K562 (cell line): ENCODE measurements around the gene ASB7. TPM values are rescaled to one million over a fixed set of nuclear protein-coding genes. Genes with fewer than 3 reads are reported as not detected.
A peak's percentile ranks its signal among the peaks of the same experiment; 100 is the strongest.

Source experiments
- ATAC-seq: fragments of 200-7000 bp; cut with Tn5 transposase; 3 replicates; pipeline ENCODE4 v1.9.1; 2020; ENCODE audit warnings: moderate library complexity
- BruUV-seq: library from RNA; stranded (reverse); fragments of 400-500 nt; replicated peaks from 2 replicates; lab custom pipeline; 2021; lab: Mats Ljungman, UMichigan
- CTCF ChIA-PET: fragments of 300-600 bp; formaldehyde crosslinking; extraction: SDS; loops from one replicate; lab custom pipeline; 2021; ENCODE audit warnings: low intra/inter-chr PET ratio; lab: Yijun Ruan, JAX
- POLR2A ChIA-PET: fragments of 300-600, 350-650 bp; sonication (Branson Sonifier 250); formaldehyde crosslinking; extraction: SDS; loops from one replicate; lab custom pipeline; 2021; ENCODE audit warnings: antibody characterized with exemption, inconsistent platforms; lab: Yijun Ruan, JAX
- DNase-seq, 4 experiments: peaks; one replicate each; pipeline versions ENCODE4 v3.0.0 to v3.0.0-alpha.2; 2011 to 2018; ENCODE audit warnings: low spot score in 3 of 4, mixed read lengths in 3 of 4; ENCODE audit errors: extremely low read depth in 1 of 4
- FAIRE-seq: peaks from 2 replicates; lab custom pipeline; 2011; peaks lifted over from hg19 to GRCh38; lab: Jason Lieb, UNC
- H2AFZ ChIP-seq: 2 replicates; pipeline ENCODE4 v1.6.0; 2011; ENCODE audit warnings: low read depth, low read length, control low read depth, inconsistent platforms
- H3K27ac ChIP-seq: fragments of 200-600 bp; 3 replicates; pipeline ENCODE4 v1.8.0; 2011; ENCODE audit warnings: low read depth, mild to moderate bottlenecking, control low read depth, inconsistent platforms, low read length, moderate library complexity, mixed read lengths; ENCODE audit errors: extremely low read depth
- H3K27me3 ChIP-seq, 2 experiments: fragments of 300-600 bp in 1 of 2; 2 replicates in 1 of 2; 3 replicates in 1 of 2; pipeline versions ENCODE4 v1.6.0 to v1.8.0; 2011; ENCODE audit warnings: inconsistent platforms in 2 of 2, low read length in 2 of 2, mild to moderate bottlenecking in 1 of 2, mixed read lengths in 1 of 2, moderate library complexity in 1 of 2; ENCODE audit not compliant: control insufficient read depth in 2 of 2, insufficient read depth in 2 of 2
- H3K36me3 ChIP-seq: fragments of 300-600 bp; 3 replicates; pipeline ENCODE4 v1.8.0; 2011; ENCODE audit warnings: mild to moderate bottlenecking, low read length, inconsistent platforms; ENCODE audit not compliant: control insufficient read depth, insufficient read depth
- H3K4me1 ChIP-seq, 2 experiments: fragments of 200-600 bp in 1 of 2; replicated peaks in 1 of 2; 2 replicates in 1 of 2; 3 replicates in 1 of 2; pipeline versions ENCODE4 v1.5.1 to v1.8.0; 2011; ENCODE audit warnings: inconsistent platforms in 2 of 2, low read length in 2 of 2, mild to moderate bottlenecking in 1 of 2, mixed read lengths in 1 of 2, moderate library complexity in 1 of 2; ENCODE audit not compliant: control insufficient read depth in 2 of 2, insufficient read depth in 2 of 2
- H3K4me2 ChIP-seq: 2 replicates; pipeline ENCODE4 v1.6.1; 2011; ENCODE audit warnings: low read length, control low read depth, inconsistent platforms, mixed read lengths; ENCODE audit not compliant: insufficient read depth
- H3K4me3 ChIP-seq: fragments of 200-600 bp; sonication (generic), shearing (Covaris generic); 2 replicates; pipeline ENCODE4 v1.5.1; 2016; ENCODE audit warnings: control low read depth, inconsistent platforms
- H3K79me2 ChIP-seq: fragments of 200-600 bp; 3 replicates; pipeline ENCODE4 v1.8.0; 2011; ENCODE audit warnings: low read length, inconsistent platforms; ENCODE audit not compliant: control insufficient read depth, insufficient read depth
- H3K9ac ChIP-seq, 2 experiments: 2 replicates each; pipeline versions ENCODE4 v1.6.0 to v1.6.1; 2011; ENCODE audit warnings: low read depth in 2 of 2, low read length in 2 of 2, control low read depth in 1 of 2, inconsistent platforms in 1 of 2, mild to moderate bottlenecking in 1 of 2, mixed read lengths in 1 of 2; ENCODE audit not compliant: insufficient read depth in 1 of 2
- H3K9me1 ChIP-seq: one replicate; pipeline ENCODE4 v1.6.0; 2011; ENCODE audit warnings: inconsistent platforms, mild to moderate bottlenecking, low read length, moderate library complexity; ENCODE audit not compliant: control insufficient read depth, insufficient read depth
- H3K9me3 ChIP-seq: replicated peaks from 2 replicates; pipeline ENCODE4 v1.5.1; 2011; ENCODE audit warnings: low read depth, low read length, inconsistent platforms; ENCODE audit not compliant: control insufficient read depth, insufficient read depth
- H4K20me1 ChIP-seq: replicated peaks from 2 replicates; pipeline ENCODE4 v1.6.1; 2011; ENCODE audit warnings: low read length, inconsistent platforms, mixed read lengths; ENCODE audit not compliant: control insufficient read depth, insufficient read depth
- BHLHE40 ChIP-seq: IDR thresholded peaks from 2 replicates; pipeline ENCODE4 v1.6.1; 2011; ENCODE audit warnings: low read length, improper control_type of control experiment
- DACH1 ChIP-seq: fragments of 450-650 bp; IDR thresholded peaks from 2 replicates; pipeline ENCODE4 v1.6.1; 2018; ENCODE audit not compliant: partially characterized antibody
- MAZ ChIP-seq, 2 experiments: fragments of 450-650 bp in 1 of 2; sonication (generic) in 1 of 2; formaldehyde crosslinking; IDR thresholded peaks in 1 of 2; conservative IDR thresholded peaks in 1 of 2; 2 replicates each; pipeline versions ENCODE4 v1.4.0 to v1.5.0; 2020; ENCODE audit warnings: mild to moderate bottlenecking in 1 of 2, missing genetic modification reagents in 1 of 2
- SIN3B ChIP-seq: fragments of 450-650 bp; IDR thresholded peaks from 2 replicates; pipeline ENCODE4 v1.6.1; 2017; ENCODE audit warnings: low read depth, mild to moderate bottlenecking, moderate library complexity
- TFAP4 ChIP-seq: sonication (generic); formaldehyde crosslinking; IDR thresholded peaks from 2 replicates; pipeline ENCODE4 v1.8.0; 2022; ENCODE audit warnings: missing genetic modification reagents, mild to moderate bottlenecking, moderate library complexity, borderline replicate concordance
- TSHZ1 ChIP-seq: fragments of 250-450 bp; sonication (Bioruptor Pico); IDR thresholded peaks from 2 replicates; pipeline ENCODE4 v1.4.0; 2020; ENCODE audit warnings: mild to moderate bottlenecking, moderate library complexity
- ZFP36 ChIP-seq: fragments of 150-350 bp; IDR thresholded peaks from 2 replicates; pipeline ENCODE4 v1.6.1; 2018; ENCODE audit warnings: low read length, low read depth; ENCODE audit not compliant: partially characterized antibody
- ZNF76 ChIP-seq: fragments of 250-450 bp; sonication (Bioruptor Pico); IDR thresholded peaks from 2 replicates; pipeline ENCODE4 v1.4.0; 2020; ENCODE audit warnings: mild to moderate bottlenecking, moderate library complexity, borderline replicate concordance
- ZNF766 ChIP-seq: fragments of 200-800 bp; sonication (Bioruptor generic); conservative IDR thresholded peaks from 2 replicates; pipeline ENCODE4 v1.6.1; 2016; ENCODE audit warnings: missing genetic modification characterization, missing compliant biosample characterization
- ZNF780A ChIP-seq: fragments of 250-450 bp; sonication (Bioruptor Pico); IDR thresholded peaks from 2 replicates; pipeline ENCODE4 v1.5.0; 2021; ENCODE audit warnings: mild to moderate bottlenecking
- WGBS: fragments of 100-300 bp; shearing (Covaris generic); methylation state at CpG from one replicate; pipeline ENCODE4 v1.1.6; 2016; ENCODE audit warnings: low coverage, mixed read lengths; ENCODE audit not compliant: insufficient coverage; ENCODE audit errors: missing lambda C conversion rate; 5-methylcytosine and 5-hydroxymethylcytosine counted together
- in situ Hi-C: fragments of 300-500 bp; cut with MboI; formaldehyde crosslinking; loops from 4 replicates; pipeline ENCODE4 v1.15.0; 2018; ENCODE audit warnings: inconsistent platforms, mixed read lengths
- intact Hi-C: fragments of 100-400 bp; cut with micrococcal nuclease; formaldehyde crosslinking; loops from 2 replicates; pipeline ENCODE4 v1.14.2; 2022
- polyA plus RNA-seq, 8 experiments: library from polyadenylated mRNA; depleted of rRNA in 4 of 8; stranded (reverse) in 5 of 8; unstranded in 3 of 8; fragments of >200 nt; fragmentation: Nextera tagmentation in 2 of 8; fragmentation: Illumina TruSeq in 1 of 8; extraction: Ambion mirVana in 2 of 8; extraction: Trizol in 1 of 8; gene quantifications; 2 replicates each; pipeline versions ENCODE4 v1.2.1 to v1.2.3, GENCODE V29; 2011 to 2014; ENCODE audit warnings: inconsistent platforms in 1 of 8, missing spikeins in 1 of 8
- total RNA-seq, 7 experiments: library from RNA; depleted of rRNA in 6 of 7; stranded (reverse); fragments of >200 nt in 6 of 7; fragmentation: Illumina TruSeq in 2 of 7; extraction: Trizol in 2 of 7; gene quantifications; 2 replicates each; pipeline versions ENCODE4 v1.2.1 to v1.2.3, GENCODE V29; 2011 to 2021; ENCODE audit warnings: low replicate concordance in 1 of 7

Gene ASB7
- total and polyA plus RNA-seq, 9 of the 15 experiments (the other 6 are each of a cell fraction or from before 2014, with no cell fraction given) = 1.8 to 10.1 (median 6.8) TPM

- TF ChIP-seq TFAP4 (CRISPR knock-in tag) (no peak), BHLHE40 (no peak), ZNF780A (CRISPR knock-in tag) (no peak), ZNF76 (CRISPR knock-in tag) (no peak), ZNF766 (CRISPR knock-in tag) (no peak), DACH1 (no peak), MAZ (CRISPR knock-in tag; conservative IDR thresholded peaks at IDR 0.05 in 1 of 2, IDR thresholded peaks at IDR 0.05 in 1 of 2) (no peak)
Measured at GRCh38 chr15:100580414-100580813, 22.0 kb upstream of the ASB7 start (continued).

- no TSS peak for BruUV-seq
- intact Hi-C loops = no loop called here
- Histone ChIP-seq H3K27ac (no peak overlapping the region), H3K79me2 (peaks cover 92% of the 10 kb centered on the region), H3K36me3 (peaks cover 32% of the 10 kb centered on the region; the same call in 1 of the 3 replicates), H4K20me1 (no peaks in the 10 kb centered on the region), H3K4me3 (no peak overlapping the region), H3K9me3 (no peaks in the 10 kb centered on the region), H3K4me2 (no peak overlapping the region), H3K9me1 (no peaks in the 10 kb centered on the region), H3K4me1 (peaks cover 0 to 4% of the 10 kb centered on the region in 2 experiments; a peak in 1 of 5 replicates), H3K9ac (no peak overlapping the region), H2AFZ (no peak overlapping the region), H3K27me3 (no peaks in the 10 kb centered on the region)
- peak; percentile 65 for TF ChIP-seq ZFP36
- TF ChIP-seq TSHZ1 = no peak
- no peak for TF ChIP-seq SIN3B
- FAIRE-seq (peak; percentile 11), ATAC-seq (no peak), DNase-seq (peak in 1 of 4 experiments; percentile 11)
- CTCF ChIA-PET = no interaction called here
- in situ Hi-C loops = no loop called here
- 75% methylated on average over 1 of the region's 1 CpG for WGBS
- POLR2A ChIA-PET = interaction anchor here (0.6 to 0.9 kb wide), 2 partner anchors 8 to 9 kb away, joined by 3 to 4 read pairs; no protein-coding TSS in a partner anchor
Measured at GRCh38 chr15:100588638-100589242, 13.6 kb upstream of the ASB7 start.
